Panc1 (cell line): ENCODE data around the gene NFKBIL1. TPM values are rescaled to one million over a fixed set of nuclear protein-coding genes. Genes with fewer than 3 reads are reported as not detected.
A peak's percentile ranks its signal among the peaks of the same experiment; 100 is the strongest.

Experiments
- ATAC-seq: fragments of 200-7000 bp; cut with Tn5 transposase; 2 replicates; pipeline ENCODE4 v1.9.1; 2020; ENCODE audit warnings: mild to moderate bottlenecking, moderate library complexity
- BruUV-seq: library from RNA; stranded (reverse); fragments of 400-500 nt; replicated peaks from 2 replicates; lab custom pipeline; 2021; lab: Mats Ljungman, UMichigan
- CTCF ChIA-PET: fragments of 300-600 bp; sonication (Branson Sonifier 250); formaldehyde crosslinking; loops from one replicate; lab custom pipeline; 2022; ENCODE audit warnings: antibody characterized with exemption; lab: Charles Lee
- POLR2A ChIA-PET: fragments of 300-600 bp; sonication (Branson Sonifier 250); formaldehyde crosslinking; loops from one replicate; lab custom pipeline; 2022; ENCODE audit warnings: antibody characterized with exemption; lab: Charles Lee
- DNase-seq: peaks from one replicate; pipeline ENCODE4 v3.0.0-alpha.2; 2010; ENCODE audit warnings: low read depth, low spot score
- H3K27ac ChIP-seq: 2 replicates; pipeline ENCODE4 v1.5.1; 2011; ENCODE audit warnings: mild to moderate bottlenecking, low read length, inconsistent platforms
- H3K27me3 ChIP-seq: fragments of 200-500 bp; sonication (Bioruptor generic); 2 replicates; pipeline ENCODE4 v1.6.0; 2014; ENCODE audit warnings: low read length, inconsistent platforms; ENCODE audit not compliant: control insufficient read depth, insufficient read depth
- H3K36me3 ChIP-seq: fragments of 200-500 bp; sonication (Bioruptor generic); 2 replicates; pipeline ENCODE4 v1.5.1; 2014; ENCODE audit warnings: inconsistent platforms, mild to moderate bottlenecking, low read length, moderate library complexity; ENCODE audit not compliant: control insufficient read depth, insufficient read depth
- H3K4me1 ChIP-seq: 2 replicates; pipeline ENCODE4 v1.5.1; 2011; ENCODE audit warnings: inconsistent platforms, mild to moderate bottlenecking, low read length, moderate library complexity; ENCODE audit not compliant: control insufficient read depth, insufficient read depth
- H3K4me3 ChIP-seq, 2 experiments: 2 replicates each; pipeline ENCODE4 v1.5.1; 2011 to 2012; ENCODE audit warnings: low read depth in 2 of 2, low read length in 2 of 2, mild to moderate bottlenecking in 2 of 2, inconsistent platforms in 1 of 2, moderate library complexity in 1 of 2
- H3K9me3 ChIP-seq: fragments of 200-500 bp; sonication (Bioruptor generic); 2 replicates; pipeline ENCODE4 v1.5.1; 2014; ENCODE audit warnings: low read depth, mild to moderate bottlenecking, inconsistent platforms, low read length, moderate library complexity; ENCODE audit not compliant: control insufficient read depth, insufficient read depth
- POLR2AphosphoS5 ChIP-seq: IDR thresholded peaks from 2 replicates; pipeline ENCODE4 v1.6.1; 2012; ENCODE audit warnings: mild to moderate bottlenecking, low read depth, low read length, moderate library complexity
- SIN3A ChIP-seq: IDR thresholded peaks from 2 replicates; pipeline ENCODE4 v1.6.1; 2012; ENCODE audit warnings: low read depth, mild to moderate bottlenecking, low read length, moderate library complexity, borderline replicate concordance; ENCODE audit not compliant: insufficient read depth
- TCF7L2 ChIP-seq: IDR thresholded peaks from 2 replicates; pipeline ENCODE4 v1.6.1; 2011; ENCODE audit warnings: mild to moderate bottlenecking, low read depth, low read length, inconsistent platforms
- in situ Hi-C: cut with HindIII; loops from 2 replicates; pipeline ENCODE4 v1.10.0; 2016; ENCODE audit warnings: low sequenced_read_pairs, low pct_unique_long_range_greater_than_20kb
- intact Hi-C: fragments of 100-400 bp; cut with micrococcal nuclease; formaldehyde crosslinking; loops from one replicate; pipeline ENCODE4 v1.10.0; 2022; ENCODE audit not compliant: unreplicated experiment
- total RNA-seq: library from RNA; stranded (reverse); gene quantifications from one replicate; pipeline ENCODE4 v1.2.1, GENCODE V29; 2021; ENCODE audit not compliant: unreplicated experiment
- TF ChIP-seq, protein P1 (sequence below): fragments of 450-650 bp; IDR thresholded peaks from 2 replicates; pipeline ENCODE4 v1.5.1; 2017; ENCODE audit warnings: mild to moderate bottlenecking
- TF ChIP-seq, protein P2 (sequence below), 2 experiments: IDR thresholded peaks; 2 replicates each; pipeline ENCODE4 v1.6.1; 2011 to 2012; ENCODE audit warnings: low read depth in 2 of 2, control low read depth in 1 of 2, low read length in 1 of 2, mild to moderate bottlenecking in 1 of 2, moderate library complexity in 1 of 2; ENCODE audit not compliant: insufficient read depth in 1 of 2

NFKBIL1 gene
- total RNA-seq, 1 experiment from 2014 or later = 27.9 TPM

DNA sequence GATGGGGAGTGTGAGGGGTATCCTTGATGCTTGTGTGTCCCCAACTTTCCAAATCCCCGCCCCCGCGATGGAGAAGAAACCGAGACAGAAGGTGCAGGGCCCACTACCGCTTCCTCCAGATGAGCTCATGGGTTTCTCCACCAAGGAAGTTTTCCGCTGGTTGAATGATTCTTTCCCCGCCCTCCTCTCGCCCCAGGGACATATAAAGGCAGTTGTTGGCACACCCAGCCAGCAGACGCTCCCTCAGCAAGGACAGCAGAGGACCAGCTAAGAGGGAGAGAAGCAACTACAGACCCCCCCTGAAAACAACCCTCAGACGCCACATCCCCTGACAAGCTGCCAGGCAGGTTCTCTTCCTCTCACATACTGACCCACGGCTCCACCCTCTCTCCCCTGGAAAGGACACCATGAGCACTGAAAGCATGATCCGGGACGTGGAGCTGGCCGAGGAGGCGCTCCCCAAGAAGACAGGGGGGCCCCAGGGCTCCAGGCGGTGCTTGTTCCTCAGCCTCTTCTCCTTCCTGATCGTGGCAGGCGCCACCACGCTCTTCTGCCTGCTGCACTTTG lies 28.0 kb downstream of the NFKBIL1 start, which contains the start of gene TNF:
TSS of gene TNF (plus strand) at position 231 of the 567 bp plus-strand sequence. CDS start at position 408, 177 bp downstream.
- no TSS peak for BruUV-seq
- DNase-seq (no peak), ATAC-seq (no peak)
- H3K4me1 ChIP-seq = peaks cover 19% of the 10 kb centered on the region
- H3K27ac ChIP-seq = 0 out of 2 replicates have a peak within 1 kb of the TSS, but pooled peaks have one; percentile 21
- H3K4me3 ChIP-seq = no peak within 1 kb of the TSS
- H3K27me3 ChIP-seq = no peaks in the 10 kb centered on the region
- in situ Hi-C loops (no loop called here), intact Hi-C loops (no loop called here)
- ChIA-PET POLR2A (no interaction called here), CTCF (interaction anchor here (2.6 kb wide), 1 partner anchor 23 kb away, joined by 11 read pairs; no protein-coding TSS in a partner anchor)
- no peaks in the 10 kb centered on the region for H3K9me3 ChIP-seq
- no peak for TF ChIP-seq SIN3A
- TF ChIP-seq, protein P1, sequence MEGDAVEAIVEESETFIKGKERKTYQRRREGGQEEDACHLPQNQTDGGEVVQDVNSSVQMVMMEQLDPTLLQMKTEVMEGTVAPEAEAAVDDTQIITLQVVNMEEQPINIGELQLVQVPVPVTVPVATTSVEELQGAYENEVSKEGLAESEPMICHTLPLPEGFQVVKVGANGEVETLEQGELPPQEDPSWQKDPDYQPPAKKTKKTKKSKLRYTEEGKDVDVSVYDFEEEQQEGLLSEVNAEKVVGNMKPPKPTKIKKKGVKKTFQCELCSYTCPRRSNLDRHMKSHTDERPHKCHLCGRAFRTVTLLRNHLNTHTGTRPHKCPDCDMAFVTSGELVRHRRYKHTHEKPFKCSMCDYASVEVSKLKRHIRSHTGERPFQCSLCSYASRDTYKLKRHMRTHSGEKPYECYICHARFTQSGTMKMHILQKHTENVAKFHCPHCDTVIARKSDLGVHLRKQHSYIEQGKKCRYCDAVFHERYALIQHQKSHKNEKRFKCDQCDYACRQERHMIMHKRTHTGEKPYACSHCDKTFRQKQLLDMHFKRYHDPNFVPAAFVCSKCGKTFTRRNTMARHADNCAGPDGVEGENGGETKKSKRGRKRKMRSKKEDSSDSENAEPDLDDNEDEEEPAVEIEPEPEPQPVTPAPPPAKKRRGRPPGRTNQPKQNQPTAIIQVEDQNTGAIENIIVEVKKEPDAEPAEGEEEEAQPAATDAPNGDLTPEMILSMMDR = no peak
- TF ChIP-seq POLR2AphosphoS5 = no peak
- no peak for TF ChIP-seq TCF7L2
- TF ChIP-seq, protein P2, sequence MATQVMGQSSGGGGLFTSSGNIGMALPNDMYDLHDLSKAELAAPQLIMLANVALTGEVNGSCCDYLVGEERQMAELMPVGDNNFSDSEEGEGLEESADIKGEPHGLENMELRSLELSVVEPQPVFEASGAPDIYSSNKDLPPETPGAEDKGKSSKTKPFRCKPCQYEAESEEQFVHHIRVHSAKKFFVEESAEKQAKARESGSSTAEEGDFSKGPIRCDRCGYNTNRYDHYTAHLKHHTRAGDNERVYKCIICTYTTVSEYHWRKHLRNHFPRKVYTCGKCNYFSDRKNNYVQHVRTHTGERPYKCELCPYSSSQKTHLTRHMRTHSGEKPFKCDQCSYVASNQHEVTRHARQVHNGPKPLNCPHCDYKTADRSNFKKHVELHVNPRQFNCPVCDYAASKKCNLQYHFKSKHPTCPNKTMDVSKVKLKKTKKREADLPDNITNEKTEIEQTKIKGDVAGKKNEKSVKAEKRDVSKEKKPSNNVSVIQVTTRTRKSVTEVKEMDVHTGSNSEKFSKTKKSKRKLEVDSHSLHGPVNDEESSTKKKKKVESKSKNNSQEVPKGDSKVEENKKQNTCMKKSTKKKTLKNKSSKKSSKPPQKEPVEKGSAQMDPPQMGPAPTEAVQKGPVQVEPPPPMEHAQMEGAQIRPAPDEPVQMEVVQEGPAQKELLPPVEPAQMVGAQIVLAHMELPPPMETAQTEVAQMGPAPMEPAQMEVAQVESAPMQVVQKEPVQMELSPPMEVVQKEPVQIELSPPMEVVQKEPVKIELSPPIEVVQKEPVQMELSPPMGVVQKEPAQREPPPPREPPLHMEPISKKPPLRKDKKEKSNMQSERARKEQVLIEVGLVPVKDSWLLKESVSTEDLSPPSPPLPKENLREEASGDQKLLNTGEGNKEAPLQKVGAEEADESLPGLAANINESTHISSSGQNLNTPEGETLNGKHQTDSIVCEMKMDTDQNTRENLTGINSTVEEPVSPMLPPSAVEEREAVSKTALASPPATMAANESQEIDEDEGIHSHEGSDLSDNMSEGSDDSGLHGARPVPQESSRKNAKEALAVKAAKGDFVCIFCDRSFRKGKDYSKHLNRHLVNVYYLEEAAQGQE (IDR thresholded peaks at IDR 0.05; ENCODE audit: insufficient read depth in 1 of 2, low read depth in 2 of 2, low read length in 1 of 2) = no peak
- no peaks in the 10 kb centered on the region for H3K36me3 ChIP-seq

DNA sequence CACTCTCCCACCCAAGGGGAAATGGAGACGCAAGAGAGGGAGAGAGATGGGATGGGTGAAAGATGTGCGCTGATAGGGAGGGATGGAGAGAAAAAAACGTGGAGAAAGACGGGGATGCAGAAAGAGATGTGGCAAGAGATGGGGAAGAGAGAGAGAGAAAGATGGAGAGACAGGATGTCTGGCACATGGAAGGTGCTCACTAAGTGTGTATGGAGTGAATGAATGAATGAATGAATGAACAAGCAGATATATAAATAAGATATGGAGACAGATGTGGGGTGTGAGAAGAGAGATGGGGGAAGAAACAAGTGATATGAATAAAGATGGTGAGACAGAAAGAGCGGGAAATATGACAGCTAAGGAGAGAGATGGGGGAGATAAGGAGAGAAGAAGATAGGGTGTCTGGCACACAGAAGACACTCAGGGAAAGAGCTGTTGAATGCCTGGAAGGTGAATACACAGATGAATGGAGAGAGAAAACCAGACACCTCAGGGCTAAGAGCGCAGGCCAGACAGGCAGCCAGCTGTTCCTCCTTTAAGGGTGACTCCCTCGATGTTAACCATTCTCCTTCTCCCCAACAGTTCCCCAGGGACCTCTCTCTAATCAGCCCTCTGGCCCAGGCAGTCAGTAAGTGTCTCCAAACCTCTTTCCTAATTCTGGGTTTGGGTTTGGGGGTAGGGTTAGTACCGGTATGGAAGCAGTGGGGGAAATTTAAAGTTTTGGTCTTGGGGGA lies 28.7 kb downstream of the NFKBIL1 start:
- intact Hi-C loops = no loop called here
- POLR2A ChIA-PET = no interaction called here
- ATAC-seq = no peak
- H3K4me3 ChIP-seq = no peak overlapping the region
- in situ Hi-C loops = no loop called here
- H3K4me1 ChIP-seq = peaks cover 19% of the 10 kb centered on the region
- 0 out of 2 replicates have a peak overlapping the region, but pooled peaks have one; percentile 21 for H3K27ac ChIP-seq
- no peaks in the 10 kb centered on the region for H3K36me3 ChIP-seq
- no TSS peak for BruUV-seq
- TF ChIP-seq TCF7L2 (no peak), POLR2AphosphoS5 (no peak)
- TF ChIP-seq, protein P1 = no peak
- CTCF ChIA-PET = interaction anchor here (0.9 to 2.6 kb wide), 3 partner anchors 20 to 22 kb away, joined by 3 to 11 read pairs (median 4); no protein-coding TSS in a partner anchor
- no peaks in the 10 kb centered on the region for H3K27me3 ChIP-seq
- DNase-seq = no peak
- no peaks in the 10 kb centered on the region for H3K9me3 ChIP-seq
